ENCODE data around the gene LILRA5. TPM values are rescaled to one million over a fixed set of nuclear protein-coding genes. Genes with fewer than 3 reads are reported as not detected.
"Not testable (repeated sequence)": the region's sequence is repeated elsewhere in the genome, so short reads cannot be mapped to it uniquely, and the experiment has no call there.

Gene LILRA5
- total RNA-seq = not detected

- H3K27me3 Mint-ChIP-seq (ENCODE audit: low read depth) = peaks cover 34% of the 10 kb centered on the region
- no peaks in the 10 kb centered on the region for H3K9me3 Mint-ChIP-seq
- ATAC-seq = no peak
- no peak within 1 kb of the TSS for H3K4me3 Mint-ChIP-seq
- H3K4me1 Mint-ChIP-seq (ENCODE audit: low read depth) = no peaks in the 10 kb centered on the region
- no peak for DNase-seq
- H3K36me3 Mint-ChIP-seq (ENCODE audit: insufficient read depth) = no peaks in the 10 kb centered on the region
These were observed at the start of gene LILRA5 for GRCh38 chr19:54312436-54313377. Gene LILRA5, minus strand, starts transcription at chr19:54313166. Its CDS starts 147 bp downstream, at chr19:54313019.

- not testable (repeated sequence) for H3K9me3 Mint-ChIP-seq; DNase-seq; H3K36me3 Mint-ChIP-seq (ENCODE audit: insufficient read depth); H3K27me3 Mint-ChIP-seq (ENCODE audit: low read depth)
- H3K4me3 Mint-ChIP-seq = peak overlapping the region; percentile 68
- H3K4me1 Mint-ChIP-seq (ENCODE audit: low read depth) = peaks cover 64% of the 10 kb centered on the region
- ATAC-seq = peak; percentile 55 to 66
These were observed 48.9 kb upstream of the LILRA5 start for GRCh38 chr19:54361680-54362422.

GRCh38 chr19:54359149-54359820 is 46.3 kb upstream of the LILRA5 start:
- H3K36me3 Mint-ChIP-seq (ENCODE audit: insufficient read depth); H3K4me3 Mint-ChIP-seq; H3K27me3 Mint-ChIP-seq (ENCODE audit: low read depth); H3K9me3 Mint-ChIP-seq: not testable (repeated sequence)
- peak; percentile 61 for DNase-seq
- peak; percentile 83 to 86 for ATAC-seq
- H3K4me1 Mint-ChIP-seq (ENCODE audit: low read depth) = peaks cover 43% of the 10 kb centered on the region

GRCh38 chr19:54357381-54357780 is 44.4 kb upstream of the LILRA5 start:
- ATAC-seq = no peak
- Mint-ChIP-seq H3K9me3 (no peaks in the 10 kb centered on the region), H3K36me3 (ENCODE audit: insufficient read depth) (peaks cover 8% of the 10 kb centered on the region), H3K4me3 (no peak overlapping the region), H3K27me3 (ENCODE audit: low read depth) (no peaks in the 10 kb centered on the region), H3K4me1 (ENCODE audit: low read depth) (peaks cover 28% of the 10 kb centered on the region)
- no peak for DNase-seq

- Mint-ChIP-seq H3K36me3 (ENCODE audit: insufficient read depth) (peaks cover 8% of the 10 kb centered on the region), H3K27me3 (ENCODE audit: low read depth) (no peaks in the 10 kb centered on the region), H3K4me3 (no peak overlapping the region), H3K4me1 (ENCODE audit: low read depth) (peaks cover 21% of the 10 kb centered on the region), H3K9me3 (no peaks in the 10 kb centered on the region)
- no peak for DNase-seq
- ATAC-seq = no peak
These were observed 43.6 kb upstream of the LILRA5 start for GRCh38 chr19:54356444-54357056.

GRCh38 chr19:54355675-54356074 is 42.7 kb upstream of the LILRA5 start:
- H3K9me3 Mint-ChIP-seq = no peaks in the 10 kb centered on the region
- peaks cover 8% of the 10 kb centered on the region for H3K36me3 Mint-ChIP-seq (ENCODE audit: insufficient read depth)
- peaks cover 12% of the 10 kb centered on the region for H3K4me1 Mint-ChIP-seq (ENCODE audit: low read depth)
- DNase-seq (no peak), ATAC-seq (no peak)
- H3K4me3 Mint-ChIP-seq = no peak overlapping the region
- H3K27me3 Mint-ChIP-seq (ENCODE audit: low read depth) = no peaks in the 10 kb centered on the region

GRCh38 chr19:54354761-54355160 is 41.8 kb upstream of the LILRA5 start:
- peaks cover 7% of the 10 kb centered on the region for H3K4me1 Mint-ChIP-seq (ENCODE audit: low read depth)
- no peaks in the 10 kb centered on the region for H3K9me3 Mint-ChIP-seq
- no peaks in the 10 kb centered on the region for H3K27me3 Mint-ChIP-seq (ENCODE audit: low read depth)
- no peak overlapping the region for H3K4me3 Mint-ChIP-seq
- DNase-seq (no peak), ATAC-seq (no peak)
- H3K36me3 Mint-ChIP-seq (ENCODE audit: insufficient read depth) = peaks cover 8% of the 10 kb centered on the region

- ATAC-seq = no peak
- H3K9me3 Mint-ChIP-seq = no peaks in the 10 kb centered on the region
- H3K36me3 Mint-ChIP-seq (ENCODE audit: insufficient read depth) = peaks cover 8% of the 10 kb centered on the region
- H3K27me3 Mint-ChIP-seq (ENCODE audit: low read depth) = peaks cover 3% of the 10 kb centered on the region
- peaks cover 5% of the 10 kb centered on the region for H3K4me1 Mint-ChIP-seq (ENCODE audit: low read depth)
- DNase-seq = no peak
- H3K4me3 Mint-ChIP-seq = no peak overlapping the region
These were observed 39.6 kb upstream of the LILRA5 start for GRCh38 chr19:54352546-54352945.

- Mint-ChIP-seq H3K4me1 (ENCODE audit: low read depth) (peaks cover 8% of the 10 kb centered on the region), H3K27me3 (ENCODE audit: low read depth) (peaks cover 3% of the 10 kb centered on the region), H3K9me3 (no peaks in the 10 kb centered on the region), H3K36me3 (ENCODE audit: insufficient read depth) (peaks cover 8% of the 10 kb centered on the region), H3K4me3 (no peak overlapping the region)
- ATAC-seq (no peak), DNase-seq (no peak)
These were observed 39.1 kb upstream of the LILRA5 start for GRCh38 chr19:54352041-54352440.

- DNase-seq = no peak
- Mint-ChIP-seq H3K36me3 (ENCODE audit: insufficient read depth) (peaks cover 4% of the 10 kb centered on the region), H3K27me3 (ENCODE audit: low read depth) (peaks cover 7% of the 10 kb centered on the region), H3K4me3 (no peak overlapping the region), H3K9me3 (no peaks in the 10 kb centered on the region), H3K4me1 (ENCODE audit: low read depth) (peaks cover 11% of the 10 kb centered on the region)
- ATAC-seq = no peak
These were observed 38.5 kb upstream of the LILRA5 start for GRCh38 chr19:54351474-54351873.

GRCh38 chr19:54345938-54346386 is 33.0 kb upstream of the LILRA5 start:
- Mint-ChIP-seq H3K4me1 (ENCODE audit: low read depth) (peaks cover 7% of the 10 kb centered on the region), H3K9me3 (no peaks in the 10 kb centered on the region), H3K27me3 (ENCODE audit: low read depth) (peaks cover 7% of the 10 kb centered on the region), H3K36me3 (ENCODE audit: insufficient read depth) (no peaks in the 10 kb centered on the region), H3K4me3 (no peak overlapping the region)
- DNase-seq (no peak), ATAC-seq (no peak)

- H3K4me1 Mint-ChIP-seq (ENCODE audit: low read depth) = peaks cover 10% of the 10 kb centered on the region
- H3K9me3 Mint-ChIP-seq = no peaks in the 10 kb centered on the region
- no peak for ATAC-seq
- no peak for DNase-seq
- no peaks in the 10 kb centered on the region for H3K36me3 Mint-ChIP-seq (ENCODE audit: insufficient read depth)
- no peak overlapping the region for H3K4me3 Mint-ChIP-seq
- peaks cover 5% of the 10 kb centered on the region for H3K27me3 Mint-ChIP-seq (ENCODE audit: low read depth)
These were observed 30.9 kb upstream of the LILRA5 start for GRCh38 chr19:54343868-54344267.

- Mint-ChIP-seq H3K27me3 (ENCODE audit: low read depth) (no peaks in the 10 kb centered on the region), H3K36me3 (ENCODE audit: insufficient read depth) (no peaks in the 10 kb centered on the region), H3K9me3 (no peaks in the 10 kb centered on the region), H3K4me3 (no peak overlapping the region), H3K4me1 (ENCODE audit: low read depth) (peaks cover 2% of the 10 kb centered on the region)
- no peak for ATAC-seq
- DNase-seq = no peak
These were observed 28.3 kb upstream of the LILRA5 start for GRCh38 chr19:54341295-54341694.
